Gastrocnemius medialis (tissue), 4 donors: ENCODE measurements around the gene PAH.

Experiments
- POLR2A ChIP-seq, 2 donors: fragments of 450-650 bp; IDR thresholded peaks; one replicate each; pipeline ENCODE4 v1.6.1; 2017; ENCODE audit warnings: antibody characterized with exemption in 2 of 2, mild to moderate bottlenecking in 2 of 2, moderate library complexity in 2 of 2
- TF ChIP-seq, protein P1 (sequence below), 5 experiments: fragments of 450-650 bp in 3 of 5; fragments of 200-600 bp in 2 of 5; sonication (generic) in 2 of 5; IDR thresholded peaks in 4 of 5; conservative IDR thresholded peaks in 1 of 5; 1 replicate in 4 of 5; 2 replicates in 1 of 5; pipeline ENCODE4 v1.5.1; 2016 to 2019; ENCODE audit warnings: antibody characterized with exemption in 5 of 5, mild to moderate bottlenecking in 3 of 5, moderate library complexity in 3 of 5

DNA sequence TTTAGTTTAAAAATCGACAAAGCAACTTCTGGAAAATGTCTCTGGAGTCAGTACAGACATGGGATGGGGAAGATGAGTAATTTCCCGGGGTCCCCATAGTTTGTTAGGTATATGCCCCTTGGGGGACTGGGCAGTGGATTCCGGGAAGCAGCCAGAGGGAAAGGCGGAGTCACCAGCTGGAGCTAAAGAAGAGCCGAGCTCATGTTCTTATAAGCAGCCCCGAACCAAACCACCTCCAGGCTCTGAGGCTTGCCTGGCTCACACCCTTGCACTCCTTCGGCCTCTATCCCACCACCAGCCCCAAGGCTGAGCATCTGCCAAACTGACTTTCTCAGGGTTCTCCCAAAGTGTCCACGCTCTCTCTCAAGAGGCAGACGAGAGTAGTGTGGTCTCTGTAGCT is 117.8 kb downstream of the PAH start:
- TF ChIP-seq, protein P1, sequence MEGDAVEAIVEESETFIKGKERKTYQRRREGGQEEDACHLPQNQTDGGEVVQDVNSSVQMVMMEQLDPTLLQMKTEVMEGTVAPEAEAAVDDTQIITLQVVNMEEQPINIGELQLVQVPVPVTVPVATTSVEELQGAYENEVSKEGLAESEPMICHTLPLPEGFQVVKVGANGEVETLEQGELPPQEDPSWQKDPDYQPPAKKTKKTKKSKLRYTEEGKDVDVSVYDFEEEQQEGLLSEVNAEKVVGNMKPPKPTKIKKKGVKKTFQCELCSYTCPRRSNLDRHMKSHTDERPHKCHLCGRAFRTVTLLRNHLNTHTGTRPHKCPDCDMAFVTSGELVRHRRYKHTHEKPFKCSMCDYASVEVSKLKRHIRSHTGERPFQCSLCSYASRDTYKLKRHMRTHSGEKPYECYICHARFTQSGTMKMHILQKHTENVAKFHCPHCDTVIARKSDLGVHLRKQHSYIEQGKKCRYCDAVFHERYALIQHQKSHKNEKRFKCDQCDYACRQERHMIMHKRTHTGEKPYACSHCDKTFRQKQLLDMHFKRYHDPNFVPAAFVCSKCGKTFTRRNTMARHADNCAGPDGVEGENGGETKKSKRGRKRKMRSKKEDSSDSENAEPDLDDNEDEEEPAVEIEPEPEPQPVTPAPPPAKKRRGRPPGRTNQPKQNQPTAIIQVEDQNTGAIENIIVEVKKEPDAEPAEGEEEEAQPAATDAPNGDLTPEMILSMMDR (IDR thresholded peaks at IDR 0.05 in 4 of 5, conservative IDR thresholded peaks at IDR 0.05 in 1 of 5), result no peak
- no peak for TF ChIP-seq POLR2A (IDR thresholded peaks at IDR 0.05)
